ENCODE data around the gene NOC2L.

- TF ChIP-seq CTCF (conservative IDR thresholded peaks at IDR 0.05 in 1 of 2, IDR thresholded peaks at IDR 0.05 in 1 of 2; ENCODE audit: low read depth in 1 of 2, low read length in 2 of 2) = no peak
- no peak for TF ChIP-seq EZH2 (IDR thresholded peaks at IDR 0.05; ENCODE audit: low read length, missing control alignments)
These were observed 2.4 kb downstream of the NOC2L start for GRCh38 chr1:956636-957035.
